ENCODE measurements around the gene NCLN.
"Not testable (repeated sequence)": the region's sequence is repeated elsewhere in the genome, so short reads cannot be mapped to it uniquely, and the experiment has no call there.

The NCLN gene

DNA sequence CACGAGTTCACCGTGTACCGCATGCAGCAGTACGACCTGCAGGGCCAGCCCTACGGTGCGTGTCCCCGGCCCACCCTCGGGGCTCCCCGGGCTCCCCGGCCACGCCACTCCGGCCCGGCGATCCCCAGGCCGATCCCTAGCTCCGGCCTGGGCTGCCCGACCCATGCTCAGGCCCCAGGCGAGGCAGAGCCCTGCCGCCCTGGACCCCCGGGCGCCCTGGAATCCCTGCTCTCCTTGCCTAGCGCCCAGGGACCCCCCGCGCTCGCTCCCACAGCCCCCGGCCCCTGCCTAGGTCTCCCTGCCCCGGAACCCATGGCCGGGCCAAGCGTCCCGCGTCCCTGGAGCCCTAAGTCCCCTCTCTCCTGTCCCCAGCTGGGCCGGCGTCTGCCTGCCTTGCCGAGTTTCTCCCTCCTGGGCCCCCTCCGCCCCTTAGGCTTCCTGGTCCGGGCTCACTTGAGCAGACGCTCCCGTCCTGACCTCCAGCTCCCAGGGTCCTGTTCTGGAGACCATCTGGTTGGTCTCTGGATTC is 494 bp downstream of the NCLN start:
- DNase-seq = no peak

DNA sequence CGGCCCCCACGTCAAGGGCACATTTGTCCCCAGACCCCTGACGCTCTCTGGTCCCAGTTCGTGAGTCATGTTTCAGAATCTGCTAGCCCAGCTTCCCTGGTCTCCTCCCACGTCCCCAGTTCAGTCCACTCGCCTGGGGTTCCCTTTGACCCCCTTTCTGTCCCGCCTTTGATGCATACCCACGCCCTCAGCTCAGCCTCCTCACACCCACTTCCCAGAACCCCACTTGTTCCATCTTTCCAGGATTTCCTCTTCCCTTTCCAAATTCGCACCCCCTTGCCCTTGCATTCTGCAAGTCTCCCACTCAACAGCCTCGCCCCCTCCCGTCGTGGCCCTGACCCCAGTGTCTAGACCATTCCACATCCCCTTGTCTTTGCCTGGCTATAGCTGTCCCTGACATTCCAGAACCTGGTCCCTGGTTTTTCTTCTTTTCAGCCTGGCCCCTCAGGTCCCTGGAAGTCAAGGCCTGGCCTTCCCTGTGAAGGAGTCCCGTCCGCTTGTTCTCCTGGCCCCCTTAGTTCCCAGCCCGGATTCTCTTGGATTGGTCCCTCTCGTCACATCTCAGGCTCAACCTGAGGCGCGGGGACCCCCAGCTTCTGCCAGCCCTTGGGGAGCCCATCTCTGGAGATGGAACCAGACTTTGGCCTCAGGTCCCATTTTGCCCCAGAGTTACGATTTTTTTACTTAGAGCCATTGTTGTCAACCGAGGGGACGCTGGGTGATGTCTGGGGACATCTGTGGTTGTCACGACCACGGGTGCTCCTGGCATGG is 1.3 kb downstream of the NCLN start:
- no peak for DNase-seq

DNA sequence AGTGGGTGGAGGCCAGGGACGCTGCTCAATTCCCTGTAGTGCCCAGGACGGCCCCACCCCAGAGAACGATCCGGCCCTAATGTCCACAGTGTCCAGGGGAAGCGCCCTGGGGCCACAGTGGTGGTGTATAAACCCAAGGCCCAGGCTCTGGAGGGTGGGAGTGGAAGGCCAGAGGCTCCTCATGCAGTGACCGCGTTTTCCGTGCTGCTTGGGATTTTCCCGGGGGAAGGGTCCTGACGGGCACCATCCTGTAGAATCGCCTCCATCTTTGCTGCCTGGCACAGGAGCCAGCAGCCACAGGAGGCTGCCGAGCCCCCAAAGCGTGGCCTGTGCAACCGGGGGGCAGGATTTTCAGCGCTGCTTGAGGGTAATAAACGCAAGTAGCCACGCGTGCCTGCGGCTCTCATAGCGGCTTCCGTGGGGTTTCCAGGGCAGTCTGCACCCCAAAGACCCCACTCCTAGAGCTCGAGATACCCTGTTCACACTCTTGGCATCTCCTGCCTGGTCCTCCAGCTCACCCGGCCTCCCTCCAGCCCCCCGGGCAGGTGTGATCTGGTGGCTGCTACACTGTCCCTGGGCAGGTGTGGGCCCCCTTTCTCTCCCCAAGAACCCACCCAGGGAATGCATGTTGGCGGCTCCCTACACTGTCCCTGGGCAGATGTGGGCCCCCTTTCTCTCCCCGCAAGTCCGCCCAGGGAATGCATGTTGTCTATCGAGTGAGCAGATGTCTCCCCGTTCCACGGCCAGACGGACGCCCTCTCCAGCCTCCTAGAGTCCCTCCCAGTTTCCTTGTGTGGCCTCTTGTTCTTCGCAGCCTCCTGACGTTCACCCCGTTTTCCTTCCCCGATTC is 2.2 kb downstream of the NCLN start:
- DNase-seq = no peak

DNA sequence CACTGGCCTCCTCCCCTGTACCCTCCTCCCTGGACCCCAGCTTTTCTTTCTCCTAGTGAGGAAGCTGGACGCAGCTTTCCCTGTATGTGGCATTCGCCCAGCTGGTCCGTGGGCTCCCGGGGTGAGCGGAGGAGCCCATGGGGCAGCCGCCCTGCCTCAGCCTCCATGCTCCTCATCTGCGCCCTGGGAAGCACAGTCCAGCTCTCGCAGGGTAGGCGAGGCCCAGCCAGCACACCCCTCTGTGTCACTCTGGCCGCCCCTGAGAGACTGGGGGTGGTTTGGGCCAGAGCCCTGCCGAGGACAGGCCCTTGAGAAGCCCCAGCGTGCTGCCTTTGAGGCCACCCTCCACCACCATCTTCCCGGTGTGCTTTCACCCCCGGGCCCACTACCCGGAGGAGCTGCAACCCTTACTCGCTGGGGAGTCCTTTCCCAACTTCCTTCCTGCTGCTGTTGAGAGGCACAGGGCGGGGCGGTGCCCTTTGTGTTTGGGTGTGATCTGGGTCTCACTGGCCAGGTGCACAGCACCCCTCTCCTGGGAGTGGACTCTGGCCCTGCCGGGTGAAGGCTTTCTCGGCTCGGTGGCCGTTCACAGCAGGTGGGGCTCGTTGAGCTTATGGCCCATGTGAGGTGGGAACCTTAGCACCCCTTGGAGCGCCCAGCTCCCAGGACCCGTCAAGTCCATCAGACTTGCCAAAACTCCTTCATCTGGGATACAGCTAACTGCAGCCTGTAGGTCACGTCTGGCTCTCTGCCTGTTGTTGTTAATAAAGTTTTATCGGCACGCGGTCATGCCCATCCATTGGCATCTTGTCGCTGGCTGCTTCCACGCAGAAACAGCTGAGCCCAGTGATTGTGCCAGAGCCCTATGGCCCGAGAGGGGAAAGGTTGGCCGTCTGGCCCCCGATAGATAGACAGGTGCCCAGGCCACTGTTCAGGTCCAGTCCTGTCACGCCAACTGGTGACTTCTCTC is 3.2 kb downstream of the NCLN start:
- DNase-seq = no peak

DNA sequence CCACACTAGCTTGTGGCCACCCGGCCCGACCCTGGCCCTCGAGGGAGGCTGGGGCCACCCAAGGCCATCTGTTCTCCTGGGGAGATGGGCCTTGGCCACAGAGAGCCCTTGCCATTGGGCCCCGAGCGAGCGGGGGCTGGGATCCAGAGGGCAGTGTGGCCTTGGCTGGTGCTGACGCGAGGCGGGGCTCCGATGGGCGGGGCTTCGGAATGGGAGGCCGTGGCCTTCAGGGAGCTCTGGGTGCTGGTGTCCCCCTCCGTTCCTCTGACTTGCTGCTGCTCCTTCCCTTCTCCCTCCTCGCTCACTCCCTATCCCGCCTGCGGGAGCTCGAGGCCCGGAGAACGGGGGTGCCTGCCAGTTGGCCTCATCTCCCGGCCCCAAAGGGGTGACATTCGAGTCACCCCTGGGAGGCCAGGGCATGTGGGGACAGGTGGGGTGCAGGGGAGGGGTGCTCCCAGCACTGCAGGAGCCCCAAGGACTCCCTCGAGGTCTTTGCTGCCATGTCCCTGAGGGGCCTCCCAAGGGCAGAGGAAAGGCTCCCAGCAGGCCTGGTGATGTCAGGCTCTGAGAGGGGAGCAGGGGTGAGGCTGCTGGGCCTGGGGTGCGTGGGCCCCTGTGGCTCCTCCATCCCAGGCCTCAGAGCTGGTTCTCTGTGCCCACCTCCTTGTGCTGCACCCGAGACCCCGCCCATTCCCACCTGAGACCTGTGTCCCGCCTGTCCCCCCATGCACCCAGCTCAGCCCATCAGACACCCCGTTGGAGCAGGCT is 4.2 kb downstream of the NCLN start:
- DNase-seq = no peak

DNA sequence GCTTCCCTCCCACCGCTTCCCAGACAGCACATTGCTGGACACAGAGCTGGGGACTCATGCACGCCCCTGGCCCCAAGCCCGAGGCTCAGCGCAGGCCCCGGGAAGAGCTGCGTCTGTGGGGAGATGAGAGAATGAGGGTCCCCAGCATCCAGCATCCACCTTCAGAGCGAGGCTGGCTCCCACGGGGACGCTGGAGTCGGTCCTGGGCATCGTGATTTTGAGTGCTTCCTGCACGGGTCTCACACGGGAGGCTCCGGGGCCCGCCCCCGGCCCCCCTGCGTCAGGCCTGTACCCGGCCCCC is 4.7 kb downstream of the NCLN start:
- DNase-seq = no peak

DNA sequence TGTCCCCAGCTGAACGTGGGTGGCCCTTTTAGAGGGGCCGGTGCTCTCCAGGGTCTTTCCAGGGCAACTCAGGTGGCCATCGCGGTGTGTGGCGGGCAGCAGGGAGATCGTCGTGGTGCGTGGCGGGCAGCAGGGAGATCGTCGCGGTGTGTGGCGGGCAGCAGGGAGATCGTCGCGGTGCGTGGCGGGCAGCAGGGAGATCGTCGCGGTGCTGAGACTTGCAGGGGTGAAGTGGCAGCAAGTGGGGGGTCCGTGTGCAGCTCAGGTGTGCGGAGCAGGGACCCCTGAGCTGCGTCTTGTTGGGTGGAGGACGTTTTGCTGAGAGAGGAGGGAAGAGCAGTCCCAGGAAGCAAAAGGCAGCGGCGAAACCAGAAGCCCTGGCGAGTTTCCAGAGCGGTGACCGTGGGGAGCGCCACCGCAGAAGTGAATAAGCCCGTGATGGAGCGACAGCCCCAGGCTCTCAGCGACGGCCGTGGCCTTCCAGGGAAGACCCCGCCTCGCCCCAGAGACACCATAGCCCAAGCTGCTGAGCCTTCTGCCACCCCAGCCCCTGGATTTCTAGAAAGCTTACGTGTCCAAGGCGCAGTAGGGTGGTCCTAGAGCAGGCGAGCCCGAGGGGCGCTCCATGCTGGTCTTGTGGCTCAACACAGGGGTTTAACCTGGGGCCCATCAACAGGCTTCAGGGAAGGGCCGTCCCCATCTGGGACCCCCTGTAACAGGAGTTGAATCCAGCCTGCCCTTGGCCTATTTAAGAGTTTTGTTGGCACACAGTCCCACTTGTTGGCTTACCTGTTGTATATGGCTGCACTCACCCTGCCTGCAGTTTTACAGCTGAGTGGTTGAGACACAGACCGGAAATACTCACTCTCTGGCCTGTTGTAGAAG is 5.4 kb downstream of the NCLN start:
- DNase-seq = no peak

DNA sequence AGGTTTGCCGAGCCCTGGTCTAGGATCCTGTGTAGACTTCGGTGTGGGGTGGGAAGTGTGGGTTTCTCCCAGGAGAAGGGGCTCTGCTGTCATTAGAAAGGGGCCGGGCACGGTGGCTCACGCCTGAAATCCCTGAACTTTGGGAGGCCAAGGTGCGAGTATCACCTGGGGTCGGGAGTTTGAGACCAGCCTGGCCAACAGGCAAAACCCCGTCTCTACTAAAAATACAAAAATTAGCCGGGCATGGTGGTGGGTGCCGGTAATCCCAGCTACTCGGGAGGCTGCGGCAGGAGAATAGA is 6.0 kb downstream of the NCLN start:
- DNase-seq = not testable (repeated sequence)

DNA sequence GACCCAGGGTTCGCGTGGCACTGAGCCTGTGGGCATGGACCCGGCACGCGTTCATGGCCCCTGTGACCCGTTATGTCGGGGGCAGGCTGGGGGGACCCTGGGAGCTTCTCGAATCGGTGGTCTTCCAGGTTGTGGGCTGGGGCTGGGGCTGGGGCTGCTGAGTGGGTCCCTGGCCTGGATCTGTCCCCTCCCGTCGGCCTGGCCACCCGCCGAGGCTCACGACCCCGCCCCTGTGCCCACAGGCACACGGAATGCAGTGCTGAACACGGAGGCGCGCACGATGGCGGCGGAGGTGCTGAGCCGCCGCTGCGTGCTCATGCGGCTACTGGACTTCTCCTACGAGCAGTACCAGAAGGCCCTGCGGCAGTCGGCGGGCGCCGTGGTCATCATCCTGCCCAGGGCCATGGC is 6.5 kb downstream of the NCLN start:
- DNase-seq = no peak

DNA sequence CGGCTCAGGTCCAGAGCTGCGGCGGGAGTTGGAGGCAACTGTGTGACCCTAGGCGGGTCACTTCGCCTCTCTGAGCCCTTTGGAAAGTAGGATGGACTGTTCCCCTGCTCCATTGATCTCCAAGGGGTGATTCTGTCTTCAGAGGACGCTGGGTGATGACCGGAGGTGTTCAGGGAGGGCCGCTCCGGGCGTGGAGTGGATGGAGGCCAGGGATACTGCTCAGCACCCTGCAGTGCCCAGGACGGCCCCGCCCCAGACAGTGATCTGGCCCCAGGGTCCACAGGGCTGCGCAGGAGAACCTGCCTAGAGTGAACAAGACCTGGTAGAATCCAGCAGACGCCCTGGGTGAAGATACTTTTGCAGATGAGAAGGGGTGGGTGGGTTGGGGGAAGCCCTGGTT is 7.0 kb downstream of the NCLN start:
- DNase-seq = no peak

DNA sequence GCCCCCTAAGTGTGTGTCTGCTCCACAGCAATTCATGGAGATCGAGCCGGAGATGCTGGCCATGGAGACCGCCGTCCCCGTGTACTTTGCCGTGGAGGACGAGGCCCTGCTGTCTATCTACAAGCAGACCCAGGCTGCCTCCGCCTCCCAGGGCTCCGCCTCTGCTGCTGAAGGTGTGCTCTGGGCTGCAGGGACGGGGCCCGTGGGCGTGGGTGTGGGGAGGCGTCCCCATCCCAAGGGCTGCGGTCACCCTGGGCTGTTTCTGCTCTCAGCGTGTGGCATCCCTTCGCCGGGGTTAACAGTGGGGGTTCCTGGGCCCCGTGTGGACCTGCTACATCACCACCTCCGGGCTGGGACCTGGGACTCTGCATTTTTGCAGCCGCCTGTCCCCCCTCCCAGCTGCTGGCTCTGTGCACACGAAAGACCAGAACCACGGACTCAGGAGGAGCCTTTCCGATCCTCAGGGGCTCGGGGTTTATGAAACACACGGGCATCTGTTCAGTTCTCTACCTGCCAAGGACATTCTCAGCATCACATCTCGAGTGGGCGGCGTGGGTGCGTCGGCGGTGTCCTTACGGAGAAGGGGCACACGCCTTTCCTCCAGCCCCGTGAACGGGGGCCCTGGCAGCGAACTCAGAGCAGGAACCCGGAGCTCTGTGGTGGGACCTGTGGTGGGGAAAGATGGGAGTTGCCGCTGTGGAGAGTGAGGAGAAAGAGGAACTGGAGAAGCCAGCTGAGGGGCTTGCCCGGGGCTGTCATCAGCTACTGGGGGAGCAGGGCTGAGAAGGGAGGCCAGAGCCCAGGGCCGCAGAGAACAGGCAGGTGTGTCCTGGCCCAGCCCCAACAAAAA is 7.8 kb downstream of the NCLN start:
- DNase-seq = no peak

DNA sequence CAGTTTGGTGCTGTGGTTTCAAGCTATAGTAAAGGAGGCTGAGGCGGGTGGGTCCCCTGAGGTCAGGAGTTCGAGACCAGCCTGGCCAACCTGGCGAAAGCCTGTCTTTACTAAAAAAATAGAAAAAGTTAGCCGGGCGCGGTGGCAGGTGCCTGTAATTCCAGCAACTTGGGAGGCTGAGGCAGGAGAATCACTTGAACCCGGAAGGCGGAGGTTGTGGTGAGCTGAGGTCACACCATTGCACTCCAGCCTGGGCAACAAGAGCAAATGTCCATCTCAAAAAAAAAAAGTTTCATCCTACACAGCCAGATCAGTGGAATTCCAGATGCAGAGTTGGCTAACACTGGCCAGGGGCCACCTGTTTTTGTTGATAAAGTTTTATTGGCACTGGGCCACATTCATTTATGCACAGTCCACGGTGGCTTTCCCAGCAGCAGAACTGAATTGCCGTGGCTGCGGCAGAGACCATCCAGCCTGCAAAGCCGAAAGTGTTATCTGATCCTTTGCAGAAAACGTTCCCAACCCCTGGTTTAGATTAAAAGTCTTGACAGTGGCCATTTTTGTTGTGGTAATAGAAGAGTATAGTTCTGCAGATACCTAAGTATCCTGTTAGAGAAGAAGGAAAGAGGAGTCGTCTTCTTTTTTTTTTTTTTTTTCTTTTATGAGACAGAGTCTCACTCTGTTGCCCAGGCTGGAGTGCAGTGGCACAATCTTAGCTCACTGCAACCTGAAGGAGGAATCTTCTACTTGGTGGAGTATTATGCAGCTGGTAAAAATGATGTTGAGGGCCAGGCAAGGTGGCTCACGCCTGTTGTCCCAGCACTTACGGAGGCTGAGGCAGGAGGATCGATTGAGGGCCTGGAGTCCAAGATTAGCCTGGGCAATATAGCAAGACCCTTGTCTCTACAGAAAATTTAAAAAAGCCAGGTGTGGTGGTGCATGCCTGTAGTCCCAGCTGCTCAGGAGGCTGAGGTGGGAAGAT is 8.7 kb downstream of the NCLN start:
- no peak for DNase-seq

GRCh38 chr19:3196064-3196932 is 10.6 kb downstream of the NCLN start:
- DNase-seq = no peak

- no peak for DNase-seq
Observed at GRCh38 chr19:3196933-3197205, 11.1 kb downstream of the NCLN start.

DNA sequence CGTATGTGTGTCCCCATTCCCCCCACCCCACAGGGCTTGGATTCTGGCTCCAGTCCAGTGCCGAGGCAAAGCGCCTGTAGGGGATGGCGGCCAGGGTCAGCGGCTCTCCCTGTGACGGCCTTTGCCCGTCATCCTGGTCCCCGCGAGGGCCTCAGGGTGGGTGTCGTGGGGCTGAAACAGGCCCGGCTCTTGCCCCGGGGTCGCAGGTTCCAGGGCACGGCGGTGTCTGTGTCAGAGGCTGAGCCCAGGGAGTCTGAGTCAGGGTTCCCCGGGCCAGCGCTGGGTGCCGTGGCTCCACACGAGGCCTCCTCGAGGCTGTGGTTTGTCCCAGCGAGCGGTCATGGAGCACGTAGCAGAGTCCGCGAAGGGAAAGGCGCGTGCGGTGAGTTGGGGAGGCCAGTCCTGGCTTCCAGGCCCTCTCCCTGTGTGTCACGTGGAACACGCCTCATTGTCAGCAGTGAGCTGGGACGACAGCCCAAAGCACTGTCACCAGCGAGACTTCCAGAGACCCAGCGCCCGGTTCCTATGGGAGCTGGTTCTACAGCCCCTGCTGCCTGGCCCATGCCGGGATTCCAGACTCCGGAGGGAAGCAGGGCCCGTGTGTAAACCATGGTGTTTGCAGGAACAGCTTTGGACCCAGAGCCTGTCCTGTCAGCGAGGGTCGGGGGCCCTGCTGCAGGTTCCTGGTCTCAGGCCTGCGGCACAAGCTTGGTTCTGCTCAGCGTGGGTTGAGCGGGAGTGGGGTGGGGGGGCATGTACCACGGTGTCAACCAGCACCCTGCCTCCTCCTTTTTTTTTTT is 13.4 kb downstream of the NCLN start:
- no peak for DNase-seq

DNA sequence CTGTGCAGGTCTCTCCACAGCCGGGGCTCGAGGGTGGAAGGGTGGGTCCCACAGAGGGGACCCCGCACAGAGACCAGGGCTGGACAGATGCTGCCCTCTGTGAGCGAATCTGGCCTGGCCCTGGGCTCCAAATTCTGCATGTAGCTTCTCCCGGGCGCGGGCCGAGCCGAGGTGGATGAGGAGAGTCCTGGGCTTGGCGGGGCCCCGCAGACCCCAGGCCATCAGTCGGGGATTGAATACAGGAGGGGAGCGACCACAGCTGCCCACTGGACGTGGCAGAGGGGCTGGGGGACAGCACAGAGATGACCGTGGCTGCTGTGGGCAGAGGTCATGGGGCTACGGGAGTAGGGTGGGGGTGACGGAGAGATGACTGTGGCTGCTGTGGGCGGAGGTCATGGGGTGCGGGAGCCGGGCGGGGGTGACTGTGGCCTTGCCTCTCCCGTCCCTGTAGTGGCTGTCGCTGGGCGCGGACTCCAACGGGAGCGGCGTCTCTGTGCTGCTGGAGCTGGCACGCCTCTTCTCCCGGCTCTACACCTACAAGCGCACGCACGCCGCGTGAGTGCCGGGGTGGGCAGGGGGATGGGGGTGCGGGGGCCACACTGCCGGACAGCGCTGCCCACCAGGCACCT is 15.5 kb downstream of the NCLN start:
- no peak for DNase-seq

- DNase-seq = no peak
Observed at GRCh38 chr19:3201911-3202310, 16.2 kb downstream of the NCLN start.

Data from NCI-H226 (cell line).